ENCODE results near the gene GATAD2A. TPM values are rescaled to one million over a fixed set of nuclear protein-coding genes. Genes with fewer than 3 reads are reported as not detected.
A peak's percentile ranks its signal among the peaks of the same experiment; 100 is the strongest.

GATAD2A gene
- total and polyA plus RNA-seq, 4 experiments from 2014 or later = 3.8 to 108 (median 65.6) TPM

DNA sequence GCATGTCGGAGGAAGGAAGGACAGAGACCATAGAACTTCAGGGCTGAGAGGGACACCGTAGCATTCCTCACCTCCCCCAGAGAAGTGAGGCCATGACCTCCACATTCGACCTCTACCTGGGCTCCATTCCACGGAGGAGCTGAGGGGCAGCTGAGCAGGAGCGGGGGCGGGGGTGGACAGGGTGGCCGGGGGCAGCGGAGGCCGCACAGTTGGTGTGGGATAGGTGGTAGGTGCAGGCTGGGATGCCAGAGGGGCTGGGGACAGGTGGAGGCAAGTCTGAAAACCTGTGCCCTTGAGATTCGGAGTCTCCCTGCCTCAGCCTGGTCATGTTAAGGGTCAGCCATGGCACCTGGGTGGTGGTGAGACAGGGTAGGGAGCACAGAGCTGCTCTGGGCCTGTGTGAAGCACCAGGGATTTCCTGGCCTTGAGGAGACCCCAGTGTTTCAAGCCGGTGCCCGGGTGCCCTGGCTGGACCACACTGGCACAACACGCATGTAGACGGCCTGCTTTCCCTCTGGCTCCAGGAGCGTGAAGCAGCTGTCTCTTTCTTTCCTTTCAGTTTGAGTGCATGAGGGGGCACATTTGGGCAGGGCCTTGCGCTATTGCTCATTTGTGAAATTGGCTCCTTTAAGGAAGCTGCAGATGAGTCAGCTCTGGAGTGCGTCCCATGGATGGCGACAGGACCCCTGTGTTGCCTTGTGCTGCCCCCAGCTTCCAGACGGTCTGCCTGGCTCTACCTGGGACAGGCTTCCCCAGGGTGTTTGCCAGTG, 58.1 kb downstream of the GATAD2A start:
- Mint-ChIP-seq H3K27ac (peak overlapping the region; percentile 83 to 96 (median 88)), H3K4me3 (peak overlapping the region in 4 of 8 donors; percentile 37 to 68 (median 54)), H3K4me1 (peaks cover 49 to 86% (median 67%) of the 10 kb centered on the region in 4 donors), H3K27me3 (no peaks in the 10 kb centered on the region), H3K9me3 (peaks cover 0 to 15% (median 11%) of the 10 kb centered on the region in 8 donors), H3K36me3 (peaks cover 37 to 47% of the 10 kb centered on the region in 2 donors)
- no peak for DNase-seq
- intact Hi-C loops (cut with micrococcal nuclease) = no loop called here
- CTCF ChIA-PET (ENCODE audit: partially characterized antibody) = interaction anchor here (1.2 kb wide), 1 partner anchor 56 kb away, joined by 4 read pairs; no protein-coding TSS in a partner anchor
- Histone ChIP-seq H3K4me1 (ENCODE audit: insufficient read depth, low read length) (peaks cover 64% of the 10 kb centered on the region), H3K36me3 (ENCODE audit: insufficient read depth, low read length) (peaks cover 32% of the 10 kb centered on the region), H3K4me3 (ENCODE audit: low read length in 2 of 2) (no peak overlapping the region), H3K27ac (ENCODE audit: low read depth, low read length) (peak overlapping the region; percentile 79), H3K27me3 (ENCODE audit: insufficient read depth, low read length) (no peaks in the 10 kb centered on the region), H3K9me3 (ENCODE audit: control insufficient read depth in 1 of 2, low read length in 2 of 2) (peaks cover 5 to 10% of the 10 kb centered on the region in 2 donors)
- POLR2A ChIA-PET (ENCODE audit: partially characterized antibody) = interaction anchor here (0.6 to 7.6 kb wide), 6 partner anchors 9 to 99 kb away, joined by 3 to 81 read pairs (median 3); partner anchors contain the start of gene GATAD2A

DNA sequence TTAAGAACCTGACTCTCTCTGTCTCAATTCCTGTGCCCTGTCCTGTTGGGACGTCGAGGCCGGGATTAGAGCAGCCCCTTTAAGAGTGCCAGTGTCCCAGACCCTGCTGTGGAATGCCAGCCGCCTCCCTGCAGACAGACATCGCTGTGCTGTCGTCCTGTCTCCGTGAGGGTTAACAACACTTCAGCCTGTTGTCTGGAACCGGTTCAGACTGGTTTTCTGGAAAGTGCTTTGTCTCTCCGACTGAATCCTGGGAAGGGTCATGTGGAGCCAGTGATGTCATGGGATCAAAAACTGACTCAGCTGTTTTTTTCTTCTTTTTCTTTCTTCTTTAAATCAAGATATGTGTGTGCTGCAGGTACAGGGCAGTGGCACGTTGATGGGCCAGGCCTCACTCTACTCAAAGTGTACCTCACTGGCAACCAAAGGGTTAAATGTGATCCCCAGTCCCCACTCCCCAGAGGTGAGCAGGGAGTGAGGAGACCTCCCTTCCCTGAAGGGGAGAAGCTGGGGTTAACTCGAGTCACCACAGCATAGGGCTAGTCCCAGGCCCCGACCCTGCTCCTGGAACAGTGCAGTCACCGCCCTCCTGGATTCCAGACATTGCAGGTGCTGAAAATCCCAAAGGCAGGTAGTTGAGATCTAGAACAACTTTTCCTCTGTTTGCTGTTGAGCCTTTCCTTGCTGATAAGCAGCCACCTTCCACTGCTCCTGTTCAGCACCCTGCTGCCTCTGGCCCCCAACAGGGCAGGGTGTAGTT, 59.0 kb downstream of the GATAD2A start:
- Histone ChIP-seq H3K9me3 (ENCODE audit: control insufficient read depth in 1 of 2, low read length in 2 of 2) (peaks cover 5 to 10% of the 10 kb centered on the region in 2 donors), H3K4me1 (ENCODE audit: insufficient read depth, low read length) (peaks cover 54% of the 10 kb centered on the region), H3K27ac (ENCODE audit: low read depth, low read length) (peak overlapping the region; percentile 79), H3K27me3 (ENCODE audit: insufficient read depth, low read length) (no peaks in the 10 kb centered on the region), H3K4me3 (ENCODE audit: low read length in 2 of 2) (no peak overlapping the region), H3K36me3 (ENCODE audit: insufficient read depth, low read length) (peaks cover 32% of the 10 kb centered on the region)
- intact Hi-C loops (cut with micrococcal nuclease) = no loop called here
- DNase-seq = no peak
- ChIA-PET CTCF (ENCODE audit: partially characterized antibody) (no interaction called here), POLR2A (ENCODE audit: partially characterized antibody) (interaction anchor here (0.6 to 7.6 kb wide), 3 partner anchors 12 to 59 kb away, joined by 3 to 81 read pairs (median 3); partner anchors contain the start of gene GATAD2A)
- peak overlapping the region in 2 of 8 donors; percentile 20 to 25 for H3K4me3 Mint-ChIP-seq
- peaks cover 37 to 46% of the 10 kb centered on the region in 2 donors for H3K36me3 Mint-ChIP-seq
- peaks cover 0 to 18% (median 13%) of the 10 kb centered on the region in 8 donors for H3K9me3 Mint-ChIP-seq
- no peaks in the 10 kb centered on the region for H3K27me3 Mint-ChIP-seq
- peaks cover 43 to 79% (median 61%) of the 10 kb centered on the region in 4 donors for H3K4me1 Mint-ChIP-seq
- H3K27ac Mint-ChIP-seq = peak overlapping the region in 6 of 7 donors; percentile 42 to 78 (median 57)

DNA sequence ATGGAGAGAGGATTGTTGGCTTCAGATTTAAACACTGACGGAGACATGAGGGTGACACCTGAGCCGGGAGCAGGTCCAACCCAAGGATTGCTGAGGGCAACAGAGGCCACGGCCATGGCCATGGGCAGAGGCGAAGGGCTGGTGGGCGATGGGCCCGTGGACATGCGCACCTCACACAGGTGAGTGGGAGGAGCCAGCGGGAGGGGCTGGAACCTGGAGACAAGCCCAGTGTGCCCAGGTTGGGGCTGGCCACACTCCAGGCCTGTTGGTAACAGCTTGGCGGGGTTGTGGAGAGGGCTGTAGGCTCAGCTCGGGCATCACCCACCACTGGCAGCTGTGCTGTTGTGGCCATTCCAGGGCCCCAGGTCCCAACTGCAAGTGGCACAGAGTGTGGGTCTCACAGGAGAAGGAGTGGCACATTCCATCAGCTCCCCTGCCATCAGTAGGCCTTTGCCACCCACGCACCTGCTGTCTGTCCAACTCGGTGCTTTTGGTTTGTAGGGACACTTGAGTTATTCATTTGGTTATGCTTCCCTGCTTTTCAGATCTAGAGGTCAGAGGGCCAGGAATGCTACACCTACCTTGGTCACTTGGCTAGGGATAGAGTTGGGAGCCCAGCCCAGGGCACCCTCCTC, 60.1 kb downstream of the GATAD2A start:
- Histone ChIP-seq H3K4me3 (ENCODE audit: low read length in 2 of 2) (no peak overlapping the region), H3K27ac (ENCODE audit: low read depth, low read length) (no peak overlapping the region), H3K27me3 (ENCODE audit: insufficient read depth, low read length) (no peaks in the 10 kb centered on the region), H3K4me1 (ENCODE audit: insufficient read depth, low read length) (peaks cover 45% of the 10 kb centered on the region), H3K9me3 (ENCODE audit: control insufficient read depth in 1 of 2, low read length in 2 of 2) (peaks cover 5 to 10% of the 10 kb centered on the region in 2 donors), H3K36me3 (ENCODE audit: insufficient read depth, low read length) (peaks cover 32% of the 10 kb centered on the region)
- H3K36me3 Mint-ChIP-seq = peaks cover 37 to 48% of the 10 kb centered on the region in 2 donors
- H3K9me3 Mint-ChIP-seq = peaks cover 0 to 18% (median 13%) of the 10 kb centered on the region in 8 donors
- DNase-seq = no peak
- H3K4me3 Mint-ChIP-seq = peak overlapping the region in 2 of 8 donors; percentile 25 to 39
- peak overlapping the region in 6 of 7 donors; percentile 4 to 78 (median 54) for H3K27ac Mint-ChIP-seq
- peaks cover 41 to 74% (median 57%) of the 10 kb centered on the region in 4 donors for H3K4me1 Mint-ChIP-seq
- intact Hi-C loops (cut with micrococcal nuclease) = no loop called here
- POLR2A ChIA-PET (ENCODE audit: partially characterized antibody) = interaction anchor here (0.9 kb wide), 1 partner anchor 23 kb away, joined by 3 read pairs; no protein-coding TSS in a partner anchor
- no peaks in the 10 kb centered on the region for H3K27me3 Mint-ChIP-seq
- CTCF ChIA-PET (ENCODE audit: partially characterized antibody) = interaction anchor here (1.5 kb wide), 1 partner anchor 15 kb away, joined by 3 read pairs; no protein-coding TSS in a partner anchor

DNA sequence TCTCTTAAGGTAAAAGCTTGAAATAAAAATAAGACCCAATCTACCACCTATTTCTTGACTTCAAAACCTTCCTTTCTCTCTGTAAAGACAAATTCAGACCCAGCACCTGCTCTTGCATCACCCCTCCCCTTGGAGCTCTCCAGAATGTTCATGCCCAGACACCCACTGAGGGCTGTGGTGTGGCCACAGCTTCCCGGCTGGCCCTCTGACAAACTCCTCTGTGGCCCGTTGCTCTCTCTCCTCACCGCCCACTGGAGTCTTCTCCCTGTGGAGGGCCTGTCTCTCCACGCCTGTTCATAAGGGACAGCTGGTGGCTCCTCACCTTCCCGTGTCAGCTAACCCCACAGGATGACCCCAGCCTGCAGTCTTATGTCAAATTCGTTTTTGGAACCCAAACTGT, 60.7 kb downstream of the GATAD2A start:
- Histone ChIP-seq H3K9me3 (ENCODE audit: control insufficient read depth in 1 of 2, low read length in 2 of 2) (peaks cover 5 to 10% of the 10 kb centered on the region in 2 donors), H3K27me3 (ENCODE audit: insufficient read depth, low read length) (no peaks in the 10 kb centered on the region), H3K27ac (ENCODE audit: low read depth, low read length) (no peak overlapping the region), H3K4me1 (ENCODE audit: insufficient read depth, low read length) (peaks cover 45% of the 10 kb centered on the region), H3K4me3 (ENCODE audit: low read length in 2 of 2) (no peak overlapping the region), H3K36me3 (ENCODE audit: insufficient read depth, low read length) (peaks cover 32% of the 10 kb centered on the region)
- peaks cover 0 to 18% (median 13%) of the 10 kb centered on the region in 8 donors for H3K9me3 Mint-ChIP-seq
- H3K27ac Mint-ChIP-seq = peak overlapping the region in 6 of 7 donors; percentile 4 to 78 (median 43)
- H3K27me3 Mint-ChIP-seq = no peaks in the 10 kb centered on the region
- intact Hi-C loops (cut with micrococcal nuclease) = no loop called here
- ChIA-PET CTCF (ENCODE audit: partially characterized antibody) (interaction anchor here (1.5 kb wide), 1 partner anchor 14 kb away, joined by 3 read pairs; no protein-coding TSS in a partner anchor), POLR2A (ENCODE audit: partially characterized antibody) (interaction anchor here (0.9 kb wide), 1 partner anchor 22 kb away, joined by 3 read pairs; no protein-coding TSS in a partner anchor)
- H3K36me3 Mint-ChIP-seq = peaks cover 37 to 47% of the 10 kb centered on the region in 2 donors
- H3K4me1 Mint-ChIP-seq = peaks cover 38 to 74% (median 55%) of the 10 kb centered on the region in 4 donors
- H3K4me3 Mint-ChIP-seq = peak overlapping the region in 1 of 8 donors; percentile 10
- no peak for DNase-seq

DNA sequence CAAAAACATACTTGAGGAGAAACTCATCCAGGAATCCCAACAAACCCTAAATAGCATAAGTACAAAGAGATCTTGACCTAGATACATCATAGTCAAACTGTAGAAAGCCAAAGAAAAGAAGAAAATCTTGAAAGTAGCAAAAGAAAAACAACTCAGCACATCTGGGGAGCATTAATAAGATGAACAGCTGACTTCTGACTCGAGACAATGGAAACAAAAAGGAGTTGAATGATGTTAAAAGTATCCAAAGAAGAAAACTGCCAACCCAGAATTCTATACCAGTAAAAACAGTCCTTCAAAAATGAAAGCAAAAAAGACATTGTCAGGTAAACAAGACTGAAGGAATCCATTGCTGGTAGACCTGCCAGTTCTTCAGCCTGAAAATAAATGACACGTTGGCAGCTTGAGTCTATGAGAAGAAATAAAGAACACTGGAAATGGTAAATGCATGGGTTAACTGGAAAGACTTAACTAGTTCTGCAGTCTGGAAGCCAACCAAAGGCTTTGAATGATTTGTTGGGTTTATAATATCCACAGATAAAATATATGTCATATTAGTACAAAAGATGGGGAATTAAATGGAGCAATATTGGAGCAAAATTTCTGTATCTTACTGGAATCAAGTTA, 63.1 kb downstream of the GATAD2A start:
- no peak overlapping the region for H3K27ac ChIP-seq (ENCODE audit: low read depth, low read length)
- DNase-seq = peak in 2 of 5 donors; percentile 29 to 34
- peak overlapping the region in 6 of 7 donors; percentile 53 to 86 (median 78) for H3K27ac Mint-ChIP-seq

DNA sequence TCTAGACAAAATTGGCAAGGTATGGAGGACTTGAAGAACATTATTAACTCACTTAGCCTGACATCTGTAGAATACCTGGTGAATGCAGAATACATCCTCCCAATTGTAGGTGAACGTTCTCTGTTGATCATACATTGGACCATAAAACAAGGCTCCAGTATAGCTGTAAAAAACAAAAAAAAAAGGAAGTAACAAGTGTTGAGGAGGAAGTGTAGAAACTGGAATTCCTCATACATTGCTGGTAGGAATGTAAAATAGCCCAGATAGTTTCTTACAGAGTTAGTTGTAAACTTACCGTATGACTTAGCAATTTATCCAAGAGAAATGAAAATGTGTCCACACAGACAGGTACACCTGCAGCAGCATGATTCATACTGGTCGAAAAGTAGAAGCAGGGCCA, 65.1 kb downstream of the GATAD2A start:
- H3K9me3 ChIP-seq (ENCODE audit: control insufficient read depth in 1 of 2, low read length in 2 of 2) = peaks cover 5 to 10% of the 10 kb centered on the region in 2 donors
- H3K27me3 Mint-ChIP-seq = no peaks in the 10 kb centered on the region
- H3K36me3 Mint-ChIP-seq = peaks cover 39 to 51% of the 10 kb centered on the region in 2 donors
- H3K27me3 ChIP-seq (ENCODE audit: insufficient read depth, low read length) = no peaks in the 10 kb centered on the region
- H3K4me1 ChIP-seq (ENCODE audit: insufficient read depth, low read length) = peaks cover 52% of the 10 kb centered on the region
- no peak for DNase-seq
- peak overlapping the region in 2 of 8 donors; percentile 39 to 43 for H3K4me3 Mint-ChIP-seq
- intact Hi-C loops (cut with micrococcal nuclease) = no loop called here
- H3K36me3 ChIP-seq (ENCODE audit: insufficient read depth, low read length) = peaks cover 34% of the 10 kb centered on the region
- no peak overlapping the region for H3K4me3 ChIP-seq (ENCODE audit: low read length in 2 of 2)
- ChIA-PET POLR2A (ENCODE audit: partially characterized antibody) (interaction anchor here (0.7 kb wide), 1 partner anchor 109 kb away, joined by 4 read pairs; no protein-coding TSS in a partner anchor), CTCF (ENCODE audit: partially characterized antibody) (interaction anchor here (0.9 to 1.4 kb wide), 3 partner anchors 63 to 106 kb away, joined by 3 read pairs; no protein-coding TSS in a partner anchor)
- no peak overlapping the region for H3K27ac ChIP-seq (ENCODE audit: low read depth, low read length)
- peaks cover 48 to 75% (median 62%) of the 10 kb centered on the region in 4 donors for H3K4me1 Mint-ChIP-seq
- peak overlapping the region in 6 of 7 donors; percentile 36 to 91 (median 78) for H3K27ac Mint-ChIP-seq
- H3K9me3 Mint-ChIP-seq = peaks cover 0 to 18% (median 13%) of the 10 kb centered on the region in 8 donors

More for the DNA sequence above, 63.1 kb downstream of the GATAD2A start:
- no peak overlapping the region for H3K4me3 ChIP-seq (ENCODE audit: low read length in 2 of 2)
- ChIA-PET POLR2A (ENCODE audit: partially characterized antibody) (interaction anchor here (0.9 to 2.0 kb wide), 2 partner anchors 9 to 12 kb away, joined by 3 to 10 read pairs; no protein-coding TSS in a partner anchor), CTCF (ENCODE audit: partially characterized antibody) (interaction anchor here (1.0 kb wide), 1 partner anchor 63 kb away, joined by 3 read pairs; the partner anchor contains the start of gene GATAD2A)
- Mint-ChIP-seq H3K4me3 (peak overlapping the region in 2 of 8 donors; percentile 6 to 46), H3K27me3 (no peaks in the 10 kb centered on the region), H3K9me3 (peaks cover 0 to 18% (median 13%) of the 10 kb centered on the region in 8 donors), H3K4me1 (peaks cover 38 to 74% (median 59%) of the 10 kb centered on the region in 4 donors), H3K36me3 (peaks cover 42 to 54% of the 10 kb centered on the region in 2 donors)
- H3K27me3 ChIP-seq (ENCODE audit: insufficient read depth, low read length) = no peaks in the 10 kb centered on the region
- H3K36me3 ChIP-seq (ENCODE audit: insufficient read depth, low read length) = peaks cover 40% of the 10 kb centered on the region
- H3K9me3 ChIP-seq (ENCODE audit: control insufficient read depth in 1 of 2, low read length in 2 of 2) = peaks cover 5 to 10% of the 10 kb centered on the region in 2 donors
- H3K4me1 ChIP-seq (ENCODE audit: insufficient read depth, low read length) = peaks cover 45% of the 10 kb centered on the region
- intact Hi-C loops (cut with micrococcal nuclease) = no loop called here
